GM19193 (cell line): ENCODE data around the gene NPTXR.

Experiments used
- POLR2A ChIP-seq: IDR thresholded peaks from 4 replicates; pipeline ENCODE4 v1.6.1; 2011; ENCODE audit not compliant: insufficient read depth, insufficient read length; ENCODE audit errors: extremely low read depth

NPTXR gene

DNA sequence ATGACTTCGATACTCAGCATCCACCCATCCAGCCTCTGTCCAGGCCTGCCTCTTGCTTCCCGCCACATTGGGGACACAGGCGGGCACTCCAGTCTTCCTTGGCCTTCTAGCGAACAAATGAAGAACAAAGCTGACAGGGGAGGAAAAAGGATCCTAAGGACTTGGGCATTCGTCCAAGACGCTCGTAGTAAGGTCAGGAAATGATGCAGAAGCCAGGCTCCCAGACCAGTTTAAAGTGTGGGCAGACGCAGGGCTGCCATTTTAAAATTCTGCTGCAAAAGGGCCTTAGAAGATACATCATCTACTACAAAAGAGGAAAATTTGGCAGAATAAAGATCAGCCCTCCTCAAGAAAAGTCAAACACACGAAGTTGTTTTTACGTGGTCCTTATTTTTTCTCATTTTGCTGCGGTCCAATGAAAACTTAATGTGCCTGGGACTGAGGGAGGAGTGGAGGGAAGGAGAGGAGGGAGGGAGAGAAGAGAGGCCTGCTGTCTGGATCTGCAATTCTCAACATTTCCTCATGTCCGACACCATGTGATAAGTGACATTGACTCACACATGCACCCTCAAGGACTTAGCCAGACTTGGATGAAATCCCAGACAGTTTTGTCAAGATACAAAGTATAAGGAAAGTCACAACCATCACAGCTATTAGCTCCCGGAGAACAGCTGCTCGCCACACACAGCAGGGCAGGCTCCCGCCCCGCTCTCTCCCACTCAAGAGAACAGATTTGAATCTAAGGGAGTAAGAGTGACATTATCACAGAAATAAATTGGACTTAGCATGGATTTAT lies 55.6 kb downstream of the NPTXR start:
- TF ChIP-seq POLR2A, result no peak

DNA sequence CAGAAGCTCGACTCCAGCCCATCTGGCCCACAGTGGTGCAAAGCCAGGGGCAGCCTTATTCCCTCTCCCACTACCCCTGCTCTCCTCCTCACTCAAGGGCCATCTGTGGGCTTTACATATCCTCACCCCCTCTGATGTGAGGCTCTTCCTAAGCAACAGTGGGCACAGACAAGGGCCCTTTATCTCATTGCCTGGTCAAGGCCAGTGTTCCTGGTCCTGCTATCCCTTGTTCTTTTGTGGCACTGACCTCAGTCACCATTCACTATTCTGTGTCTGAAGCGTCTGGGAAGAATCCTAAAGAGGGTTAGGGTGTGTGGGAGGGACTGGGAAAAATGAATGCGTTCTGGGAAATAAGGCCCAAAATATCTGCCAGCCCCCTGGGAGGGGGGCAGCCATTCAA lies 57.2 kb downstream of the NPTXR start:
- TF ChIP-seq POLR2A, result no peak

DNA sequence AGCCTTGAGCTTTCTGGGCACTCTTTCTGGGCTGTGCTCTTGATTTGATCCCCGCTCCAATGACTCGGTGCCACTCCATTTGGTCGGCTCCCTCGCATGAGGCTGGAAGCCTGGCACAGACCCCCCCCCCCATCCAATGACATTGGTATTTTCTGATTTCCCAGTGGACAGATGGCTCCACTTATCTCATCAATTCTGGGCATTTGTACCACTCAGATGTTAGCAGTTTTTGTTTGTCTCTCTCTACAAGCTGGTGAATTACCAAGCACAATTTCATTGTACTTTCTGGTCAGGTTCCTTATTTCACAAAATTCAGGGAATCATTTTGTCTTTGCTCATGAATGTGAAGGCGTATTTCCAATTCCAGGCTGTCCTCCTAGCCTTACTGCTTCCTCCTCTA lies 59.0 kb downstream of the NPTXR start:
- no peak for TF ChIP-seq POLR2A

DNA sequence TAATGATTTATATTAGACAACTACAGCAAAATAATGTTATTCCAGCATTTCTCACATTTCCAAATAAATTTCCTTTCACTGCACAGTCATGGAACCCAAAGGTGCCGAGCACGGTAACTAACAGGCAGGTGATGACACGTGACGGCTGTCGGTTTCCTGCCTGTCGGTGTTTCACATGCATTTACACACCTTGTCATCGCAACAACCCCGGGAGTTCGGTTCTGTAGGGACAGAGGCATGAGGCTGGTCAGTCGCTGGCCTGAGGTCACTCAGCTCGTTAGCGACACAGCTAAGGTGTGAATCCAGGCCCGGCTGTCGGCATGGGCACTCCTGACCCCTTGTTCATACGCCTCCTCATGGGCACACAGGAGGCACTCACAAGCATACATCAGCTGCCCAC lies 59.8 kb downstream of the NPTXR start:
- TF ChIP-seq POLR2A, result no peak

DNA sequence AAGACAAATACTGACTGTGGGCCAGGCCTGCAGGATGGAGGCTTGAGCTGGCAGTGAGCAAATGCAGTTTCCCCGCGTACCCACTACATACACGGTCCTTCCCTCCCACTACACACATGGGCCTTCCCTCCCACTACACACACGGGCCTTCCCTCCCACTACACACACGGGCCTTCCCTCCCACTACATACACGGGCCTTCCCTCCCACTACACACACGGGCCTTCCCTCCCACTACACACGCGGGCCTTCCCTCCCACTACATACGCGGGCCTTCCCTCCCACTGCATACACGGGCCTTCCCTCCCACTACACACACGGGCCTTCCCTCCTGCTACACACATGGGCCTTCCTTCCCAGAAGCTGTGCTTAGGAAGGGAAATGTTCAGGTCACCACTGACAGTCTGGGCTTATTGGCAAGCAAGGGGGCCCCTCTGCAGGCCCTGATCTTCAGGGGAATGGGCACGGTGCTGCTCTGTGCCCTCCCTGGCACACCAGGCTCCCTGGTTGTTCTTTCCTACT lies 60.7 kb downstream of the NPTXR start:
- no peak for TF ChIP-seq POLR2A

DNA sequence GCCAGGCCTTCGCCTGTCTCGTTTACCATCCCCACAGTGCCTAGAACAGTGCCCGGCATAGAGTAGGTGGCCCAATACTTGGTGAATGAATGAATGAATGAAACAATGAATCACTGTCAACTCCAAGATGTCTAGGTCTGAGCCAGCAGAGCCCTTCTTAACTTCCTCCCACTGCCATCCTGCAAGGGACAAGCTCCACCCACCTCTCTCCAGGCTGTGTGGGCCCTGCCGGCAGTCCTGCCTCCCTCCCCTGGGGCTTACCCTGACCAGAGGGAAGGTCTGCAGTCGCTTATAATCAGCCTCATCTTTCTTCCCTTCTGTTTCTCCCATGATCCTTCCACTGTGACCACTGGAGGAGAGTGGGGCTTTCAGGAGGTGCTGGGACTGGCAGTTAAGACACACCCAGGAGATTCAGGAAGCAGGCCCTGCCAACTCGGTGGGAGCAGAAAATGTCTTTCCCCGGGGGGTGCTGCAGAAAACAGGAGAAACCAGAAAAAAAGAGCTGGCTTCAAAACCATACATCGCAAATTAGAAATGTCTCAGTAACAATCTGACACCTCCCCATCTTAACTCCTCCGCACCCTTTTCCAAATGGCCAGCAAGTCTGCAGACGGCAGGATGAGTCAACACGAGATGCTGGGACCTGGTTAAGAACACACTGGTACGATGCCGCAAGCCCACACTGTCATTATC lies 61.3 kb downstream of the NPTXR start:
- TF ChIP-seq POLR2A, result no peak

DNA sequence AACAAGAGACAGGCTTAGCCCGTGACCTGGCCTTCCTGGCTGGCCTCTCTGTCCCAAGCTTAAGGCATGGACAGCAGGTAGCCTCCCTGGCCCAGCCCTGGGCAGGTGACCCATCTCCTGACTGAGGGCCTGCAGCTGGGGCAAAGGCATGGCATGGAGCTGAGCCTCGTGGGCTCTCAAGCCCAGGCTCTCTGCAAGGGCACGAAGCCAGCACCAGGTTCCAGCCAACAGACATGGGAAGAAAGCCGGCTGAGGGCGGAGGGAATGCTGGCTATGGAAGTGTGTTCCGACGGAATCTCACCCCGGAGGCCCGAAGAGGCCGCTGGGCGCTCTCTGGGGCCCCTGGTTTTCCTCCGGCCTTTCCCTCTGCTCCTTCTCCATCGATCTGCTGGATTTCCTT lies 62.8 kb downstream of the NPTXR start:
- no peak for TF ChIP-seq POLR2A

DNA sequence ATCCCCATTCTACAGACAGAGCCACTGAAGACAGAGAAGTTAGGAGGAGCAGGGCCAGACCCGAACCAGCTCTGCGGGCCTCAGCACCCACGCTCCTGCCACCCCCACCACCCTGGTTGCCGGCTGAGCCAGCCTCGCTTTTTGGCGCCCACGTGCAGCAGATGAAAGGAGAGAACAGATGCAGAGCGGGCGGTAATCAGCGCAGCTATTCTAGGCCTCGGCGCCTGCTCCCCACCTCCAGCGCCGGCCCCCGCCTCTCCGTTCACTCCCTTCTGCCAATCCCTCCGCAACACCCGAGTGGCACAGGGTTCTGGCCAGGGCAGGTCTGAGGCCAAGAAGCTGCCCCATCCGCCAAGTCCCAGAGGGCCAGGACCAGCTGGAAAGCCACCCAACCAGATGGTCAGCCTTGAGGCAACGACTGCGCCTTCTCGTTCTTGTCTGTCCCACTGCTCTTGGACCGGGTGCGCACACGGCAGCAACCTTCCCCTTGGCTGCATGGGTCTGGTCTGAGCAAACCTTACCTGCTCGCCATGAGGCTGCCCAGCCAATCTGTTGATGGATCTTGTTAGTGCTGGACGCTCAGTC lies 66.6 kb downstream of the NPTXR start:
- TF ChIP-seq POLR2A, result no peak

DNA sequence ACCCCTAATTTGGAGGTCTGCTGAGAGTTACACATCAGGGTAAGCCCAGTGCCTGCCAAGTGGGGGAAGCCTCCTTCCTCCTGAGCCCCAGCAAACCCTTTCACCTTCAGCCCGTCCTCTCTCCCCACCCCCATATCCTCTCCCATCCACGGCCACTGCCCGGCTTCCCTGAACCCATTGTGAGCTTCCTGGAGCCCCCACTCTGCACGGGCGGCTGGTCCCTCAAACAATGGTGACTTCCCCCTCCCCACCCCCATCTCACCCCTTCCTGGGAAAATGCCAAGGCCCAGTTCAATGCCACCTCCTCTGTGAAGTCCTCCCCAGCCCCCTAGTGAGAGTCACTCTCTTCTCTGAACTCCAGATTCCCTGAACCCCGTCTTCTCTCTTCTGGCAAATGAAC lies 67.7 kb downstream of the NPTXR start:
- no peak for TF ChIP-seq POLR2A

DNA sequence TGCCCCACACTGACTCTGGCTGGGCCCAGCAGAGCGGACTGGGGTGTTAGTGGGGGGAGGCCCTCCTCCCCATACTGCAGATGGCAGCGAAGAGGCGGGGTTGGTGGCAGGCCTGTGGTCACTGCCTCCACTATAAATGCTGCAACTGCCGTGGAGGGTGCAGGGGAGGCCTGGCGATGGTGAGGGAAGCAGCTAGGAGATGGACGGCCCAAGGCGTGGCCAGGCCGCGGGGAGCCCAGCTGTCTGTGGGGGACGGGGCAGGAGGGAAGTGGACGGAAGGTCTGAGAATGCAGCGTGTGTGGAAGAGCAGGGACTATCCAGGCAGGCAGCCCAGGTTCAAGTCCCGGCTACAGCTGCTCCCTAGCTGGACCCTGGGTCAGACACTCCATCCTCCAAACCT lies 68.2 kb downstream of the NPTXR start:
- no peak for TF ChIP-seq POLR2A

DNA sequence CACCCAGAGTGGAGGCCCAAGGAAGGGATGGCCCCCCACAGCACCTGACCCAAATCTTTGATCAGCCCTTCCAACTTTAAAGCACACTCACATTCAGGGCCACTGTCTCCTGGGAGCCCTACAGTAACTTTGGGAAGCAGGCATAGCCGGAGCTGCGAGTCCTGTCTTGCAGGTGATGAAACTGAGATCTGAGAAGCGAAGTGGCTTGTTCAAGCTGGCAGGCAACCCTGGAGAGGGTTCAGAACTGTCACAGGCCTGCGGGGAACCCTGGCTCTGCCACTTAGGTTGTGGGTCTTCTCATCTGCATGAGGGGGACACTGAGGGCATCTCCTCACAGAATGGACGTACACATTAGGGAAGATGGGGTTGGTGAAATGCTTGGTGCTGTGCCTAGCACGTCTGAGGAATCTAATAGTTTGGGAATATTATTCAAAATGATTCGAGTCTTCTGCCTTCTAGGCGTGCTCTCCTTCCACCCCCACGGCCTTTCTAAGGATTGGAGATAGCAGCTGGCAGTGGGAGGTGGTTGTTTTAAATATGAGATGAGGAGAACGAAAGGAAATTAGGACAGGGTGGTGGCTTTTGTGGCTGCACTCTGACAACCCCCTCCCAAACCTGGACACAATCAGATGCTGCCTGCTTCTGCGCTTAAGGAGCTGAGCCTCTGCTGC lies 69.2 kb downstream of the NPTXR start:
- TF ChIP-seq POLR2A, result no peak

DNA sequence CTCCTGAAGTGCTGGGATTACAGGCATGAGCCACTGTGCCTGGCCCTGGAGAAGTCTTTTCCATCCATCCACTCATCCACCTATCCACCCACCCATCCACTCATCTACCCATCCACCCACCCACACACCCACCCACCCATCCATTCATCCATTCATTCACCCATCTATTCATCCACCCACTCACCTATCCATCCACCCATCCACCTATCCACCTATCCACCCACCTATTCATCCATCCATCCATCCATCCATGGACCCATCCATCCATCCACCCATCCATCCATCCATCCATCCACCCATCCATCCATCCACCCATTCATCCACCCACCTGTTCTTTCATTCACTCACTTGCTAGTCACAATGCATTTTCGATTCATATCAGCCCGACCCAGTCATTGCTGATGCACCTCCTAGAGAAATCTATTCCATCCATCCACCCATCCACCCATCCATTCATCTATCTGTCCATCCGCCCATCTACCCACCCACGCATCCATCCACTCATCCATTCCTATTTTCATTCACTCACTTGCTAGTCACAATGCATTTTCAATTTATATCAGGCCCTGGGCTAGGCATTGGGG lies 70.4 kb downstream of the NPTXR start:
- TF ChIP-seq POLR2A, result no peak

DNA sequence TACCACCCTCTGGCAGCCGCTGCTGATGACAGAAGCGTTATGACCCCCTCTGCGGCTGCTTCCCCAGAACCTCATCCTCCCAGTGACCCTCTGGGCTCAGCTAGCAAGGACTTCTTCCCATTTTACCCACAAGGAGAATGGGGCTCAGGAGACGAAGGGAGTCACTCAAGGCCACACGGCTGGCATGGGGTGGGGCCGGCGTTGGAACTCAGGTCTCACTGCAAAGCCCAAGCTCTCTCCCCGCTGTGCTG lies 71.3 kb downstream of the NPTXR start:
- no peak for TF ChIP-seq POLR2A

DNA sequence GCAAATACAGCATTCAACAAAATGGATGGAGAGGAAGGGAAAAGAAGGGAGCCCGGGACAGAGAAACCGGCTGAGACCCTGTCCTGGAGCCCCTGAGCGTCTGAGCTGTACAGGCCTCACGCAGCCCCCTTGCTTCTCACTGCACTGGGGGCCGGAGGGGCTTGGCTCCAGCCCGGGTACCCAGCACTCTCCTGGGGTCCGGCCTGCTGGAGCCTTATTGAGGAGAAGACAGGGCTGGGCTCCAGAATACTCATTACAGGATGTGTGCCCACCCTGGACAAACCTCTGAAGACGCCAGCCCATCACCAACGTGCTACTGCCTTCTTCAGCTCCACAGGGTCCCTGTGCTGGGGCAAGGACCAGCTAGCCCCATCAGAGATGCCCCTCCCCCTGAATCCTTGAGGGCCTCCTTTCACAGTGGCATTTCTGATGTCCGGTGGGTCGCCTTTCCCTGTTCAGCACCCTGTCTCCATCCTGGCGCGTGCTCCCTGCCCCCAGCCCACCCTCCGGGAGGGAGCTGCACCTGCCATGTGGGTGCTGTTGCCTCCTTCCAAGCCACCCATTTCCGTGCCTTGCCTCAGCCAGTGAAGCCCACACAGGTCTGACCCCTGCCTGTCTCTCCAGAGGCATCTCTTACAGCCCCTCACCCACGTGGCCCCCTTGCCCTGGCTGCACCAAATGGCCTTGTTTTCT lies 73.4 kb downstream of the NPTXR start:
- TF ChIP-seq POLR2A, result no peak
